ENCODE results near the gene COL6A2. TPM values are rescaled to one million over a fixed set of nuclear protein-coding genes. Genes with fewer than 3 reads are reported as not detected.

COL6A2 gene
- total RNA-seq, 1 donor from 2014 or later: 32.0 TPM

- peaks cover 11% of the 10 kb centered on the region for H3K27me3 Mint-ChIP-seq
- DNase-seq (ENCODE audit: low spot score, unreplicated experiment): no peak
- H3K9me3 Mint-ChIP-seq (ENCODE audit: low read depth): peaks cover 4% of the 10 kb centered on the region
- H3K27ac Mint-ChIP-seq: no peak overlapping the region
- no peaks in the 10 kb centered on the region for H3K4me1 Mint-ChIP-seq (ENCODE audit: low read depth)
- H3K36me3 Mint-ChIP-seq (ENCODE audit: insufficient read depth): no peaks in the 10 kb centered on the region
- H3K4me3 Mint-ChIP-seq (ENCODE audit: low read depth): no peak overlapping the region
- TF ChIP-seq CTCF (IDR thresholded peaks at IDR 0.05; ENCODE audit: unreplicated experiment): no peak
Observed at GRCh38 chr21:46055863-46056281, 42.0 kb upstream of the COL6A2 start.

GRCh38 chr21:46056450-46056903 lies 41.4 kb upstream of the COL6A2 start:
- Mint-ChIP-seq H3K27me3 (peaks cover 9% of the 10 kb centered on the region), H3K4me1 (ENCODE audit: low read depth) (no peaks in the 10 kb centered on the region), H3K9me3 (ENCODE audit: low read depth) (peaks cover 5% of the 10 kb centered on the region), H3K36me3 (ENCODE audit: insufficient read depth) (no peaks in the 10 kb centered on the region), H3K4me3 (ENCODE audit: low read depth) (no peak overlapping the region), H3K27ac (no peak overlapping the region)
- TF ChIP-seq CTCF (IDR thresholded peaks at IDR 0.05; ENCODE audit: unreplicated experiment): no peak
- DNase-seq (ENCODE audit: low spot score, unreplicated experiment): no peak

GRCh38 chr21:46057111-46057709 lies 40.7 kb upstream of the COL6A2 start:
- H3K36me3 Mint-ChIP-seq (ENCODE audit: insufficient read depth): no peaks in the 10 kb centered on the region
- no peak for DNase-seq (ENCODE audit: low spot score, unreplicated experiment)
- no peak overlapping the region for H3K4me3 Mint-ChIP-seq (ENCODE audit: low read depth)
- H3K27ac Mint-ChIP-seq: no peak overlapping the region
- H3K9me3 Mint-ChIP-seq (ENCODE audit: low read depth): peaks cover 11% of the 10 kb centered on the region
- TF ChIP-seq CTCF (IDR thresholded peaks at IDR 0.05; ENCODE audit: unreplicated experiment): no peak
- H3K27me3 Mint-ChIP-seq: peaks cover 3% of the 10 kb centered on the region
- no peaks in the 10 kb centered on the region for H3K4me1 Mint-ChIP-seq (ENCODE audit: low read depth)

- peaks cover 16% of the 10 kb centered on the region for H3K9me3 Mint-ChIP-seq (ENCODE audit: low read depth)
- no peak overlapping the region for H3K4me3 Mint-ChIP-seq (ENCODE audit: low read depth)
- peaks cover 6% of the 10 kb centered on the region for H3K27me3 Mint-ChIP-seq
- TF ChIP-seq CTCF (IDR thresholded peaks at IDR 0.05; ENCODE audit: unreplicated experiment): no peak
- H3K4me1 Mint-ChIP-seq (ENCODE audit: low read depth): no peaks in the 10 kb centered on the region
- no peak for DNase-seq (ENCODE audit: low spot score, unreplicated experiment)
- H3K27ac Mint-ChIP-seq: no peak overlapping the region
- no peaks in the 10 kb centered on the region for H3K36me3 Mint-ChIP-seq (ENCODE audit: insufficient read depth)
Observed at GRCh38 chr21:46057710-46058241, 40.1 kb upstream of the COL6A2 start.

GRCh38 chr21:46058431-46059145 lies 39.3 kb upstream of the COL6A2 start:
- H3K4me3 Mint-ChIP-seq (ENCODE audit: low read depth): no peak overlapping the region
- no peak overlapping the region for H3K27ac Mint-ChIP-seq
- peaks cover 6% of the 10 kb centered on the region for H3K27me3 Mint-ChIP-seq
- H3K4me1 Mint-ChIP-seq (ENCODE audit: low read depth): no peaks in the 10 kb centered on the region
- no peaks in the 10 kb centered on the region for H3K36me3 Mint-ChIP-seq (ENCODE audit: insufficient read depth)
- H3K9me3 Mint-ChIP-seq (ENCODE audit: low read depth): peaks cover 16% of the 10 kb centered on the region
- no peak for DNase-seq (ENCODE audit: low spot score, unreplicated experiment)
- TF ChIP-seq CTCF (IDR thresholded peaks at IDR 0.05; ENCODE audit: unreplicated experiment): no peak

All from progenitor cell of endocrine pancreas (in vitro differentiated cells).